HuH-7 (cell line): ENCODE measurements around the gene RALB.

ENCODE experiments used
- DNase-seq: peaks from one replicate; pipeline ENCODE4 v3.0.0; 2011; ENCODE audit warnings: low spot score

Gene RALB

GRCh38 chr2:120252225-120253020 is at the start of gene RALB:
Gene RALB (plus strand): TSS chr2:120252852. CDS start chr2:120278665, 25,813 bp downstream.
- DNase-seq = peak; percentile 99

- no peak for DNase-seq
Measured at GRCh38 chr2:120203251-120204021, 49.2 kb upstream of the RALB start.

GRCh38 chr2:120204022-120204405 is 48.6 kb upstream of the RALB start:
- DNase-seq = peak; percentile 43

GRCh38 chr2:120204417-120204816 is 48.2 kb upstream of the RALB start:
- DNase-seq = no peak

- no peak for DNase-seq
Measured at GRCh38 chr2:120204945-120205670, 47.5 kb upstream of the RALB start.

GRCh38 chr2:120206022-120206581 is 46.5 kb upstream of the RALB start:
- DNase-seq = peak; percentile 60

GRCh38 chr2:120208381-120209353 is 44.0 kb upstream of the RALB start:
- DNase-seq = no peak

GRCh38 chr2:120209427-120210269 is 43.0 kb upstream of the RALB start:
- no peak for DNase-seq

GRCh38 chr2:120210270-120210693 is 42.4 kb upstream of the RALB start:
- DNase-seq = no peak

GRCh38 chr2:120218181-120218580 is 34.5 kb upstream of the RALB start:
- DNase-seq = no peak

- no peak for DNase-seq
Measured at GRCh38 chr2:120219291-120219690, 33.4 kb upstream of the RALB start.

GRCh38 chr2:120219766-120220165 is 32.9 kb upstream of the RALB start:
- DNase-seq = no peak

- no peak for DNase-seq
Measured at GRCh38 chr2:120220756-120221155, 31.9 kb upstream of the RALB start.

- DNase-seq = no peak
Measured at GRCh38 chr2:120221616-120222015, 31.0 kb upstream of the RALB start.

GRCh38 chr2:120222186-120223033 is 30.2 kb upstream of the RALB start:
- no peak for DNase-seq

GRCh38 chr2:120223034-120223912 is 29.4 kb upstream of the RALB start, which contains the start of gene TMEM185B:
Gene TMEM185B (minus strand): TSS chr2:120223400. CDS start chr2:120222976, 424 bp downstream.
- peak; percentile 98 for DNase-seq

- DNase-seq = no peak
Measured at GRCh38 chr2:120224256-120224655, 28.4 kb upstream of the RALB start.
